Right renal pelvis (tissue), 4 donors: Measurements from ENCODE around the gene MACC1. TPM values are rescaled to one million over a fixed set of nuclear protein-coding genes. Genes with fewer than 3 reads are reported as not detected.

Source experiments
- DNase-seq, 4 donors: peaks; one replicate each; pipeline ENCODE4 v3.0.0-alpha.2; 2013; ENCODE audit warnings: low read depth in 4 of 4, low spot score in 3 of 4, missing footprints in 1 of 4
- polyA plus RNA-seq, 4 donors: library from polyadenylated mRNA; unstranded; fragments of 120-200 nt; gene quantifications; one replicate each; pipeline ENCODE4 v1.2.1, GENCODE V29; 2013; ENCODE audit not compliant: insufficient read length in 4 of 4

Gene MACC1
- polyA plus RNA-seq, 4 donors = 8.6 to 11.2 (median 10.4) TPM

DNA sequence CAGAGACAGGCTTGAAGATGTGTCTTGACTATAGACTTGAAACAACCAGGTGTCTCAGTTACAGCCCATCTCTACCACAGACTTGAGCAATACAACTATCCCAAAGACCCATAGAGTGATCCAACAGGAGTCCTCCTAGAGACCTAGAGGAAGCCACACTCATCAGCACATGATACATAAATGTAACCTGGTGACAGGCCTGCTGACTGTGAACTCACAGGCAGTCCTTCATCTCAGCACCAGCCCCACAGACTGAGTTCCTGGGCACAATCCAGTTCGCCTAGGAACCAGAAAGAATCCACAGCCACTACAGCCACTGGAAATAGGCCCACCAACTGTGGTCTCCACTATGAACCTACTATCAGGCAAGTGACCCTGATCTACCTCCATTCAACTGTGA, 121.3 kb downstream of the MACC1 start:
- no peak for DNase-seq

DNA sequence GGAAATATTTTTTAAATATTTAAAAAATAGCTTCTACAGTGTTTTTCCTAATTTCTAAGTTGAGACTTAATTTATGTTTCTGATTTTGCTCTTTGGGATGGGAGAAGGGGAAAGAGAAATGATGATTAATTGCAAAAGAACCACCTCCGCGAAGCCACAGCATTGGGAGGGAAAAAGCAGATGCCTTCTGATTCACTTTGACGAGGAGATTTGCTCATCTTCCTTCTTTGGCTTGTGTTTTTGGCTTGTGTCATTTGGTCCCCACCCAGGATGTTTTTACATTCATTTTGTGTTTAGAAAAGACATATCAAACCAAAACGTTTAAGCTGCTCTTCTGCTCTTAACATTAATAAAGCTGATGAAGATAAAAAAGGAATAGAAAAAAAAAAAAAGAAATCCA, 121.7 kb downstream of the MACC1 start:
- no peak for DNase-seq

DNA sequence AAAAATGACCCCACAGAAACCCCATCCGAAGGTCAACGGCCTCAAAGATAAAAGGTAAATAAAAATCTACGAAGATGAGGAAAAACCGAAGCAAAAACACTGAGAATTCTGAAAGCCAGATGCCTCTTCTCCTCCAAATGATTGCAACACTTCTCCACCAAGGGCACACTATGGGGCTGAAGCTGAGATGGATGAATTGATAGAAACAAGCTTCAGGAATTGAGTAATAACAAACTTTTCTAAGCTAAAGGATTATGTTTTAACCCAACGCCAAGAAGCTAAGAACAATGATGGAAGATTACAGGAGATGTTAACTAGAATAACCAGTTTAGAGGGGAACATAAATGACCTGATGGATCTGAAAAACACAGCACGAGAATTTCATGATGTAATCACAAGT, 127.8 kb downstream of the MACC1 start:
- DNase-seq = no peak

GRCh38 chr7:20085086-20085485, 132.1 kb downstream of the MACC1 start:
- no peak for DNase-seq

Other genes starting within 250 kb of the MACC1 start
- gene ITGB8, start 113.5 kb upstream of the MACC1 start, polyA plus RNA-seq = 10 to 100 TPM; 39.7 to 48.5 (median 42.2) TPM